Stimulated activated naive CD4-positive, alpha-beta T cell (primary cell): ENCODE measurements around the gene TTC4.

Experiments
- DNase-seq, 6 experiments: peaks; one replicate each; lab custom pipeline; 2025; lab: John Stamatoyannopoulos, UW

TTC4 gene

DNA sequence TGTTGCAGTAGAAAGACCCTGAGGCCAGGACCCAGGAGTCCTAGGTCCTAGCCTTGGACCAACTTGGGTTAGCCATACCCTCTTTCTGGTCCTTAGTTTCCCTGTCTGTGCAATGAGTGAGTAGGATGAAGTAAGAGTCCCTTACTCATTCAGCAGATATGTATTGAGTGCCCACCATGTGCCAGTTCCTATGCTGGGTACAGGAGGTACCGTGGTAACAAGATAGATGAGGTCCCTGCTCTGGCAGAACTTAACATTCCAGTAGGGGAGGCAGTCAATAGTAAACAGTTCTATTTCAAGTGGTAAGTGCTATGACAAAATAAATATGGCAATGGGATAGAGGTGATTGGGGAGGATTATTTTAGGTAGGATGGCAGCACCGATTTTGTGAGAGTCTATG lies 66.9 kb downstream of the TTC4 start:
- no peak for DNase-seq

DNA sequence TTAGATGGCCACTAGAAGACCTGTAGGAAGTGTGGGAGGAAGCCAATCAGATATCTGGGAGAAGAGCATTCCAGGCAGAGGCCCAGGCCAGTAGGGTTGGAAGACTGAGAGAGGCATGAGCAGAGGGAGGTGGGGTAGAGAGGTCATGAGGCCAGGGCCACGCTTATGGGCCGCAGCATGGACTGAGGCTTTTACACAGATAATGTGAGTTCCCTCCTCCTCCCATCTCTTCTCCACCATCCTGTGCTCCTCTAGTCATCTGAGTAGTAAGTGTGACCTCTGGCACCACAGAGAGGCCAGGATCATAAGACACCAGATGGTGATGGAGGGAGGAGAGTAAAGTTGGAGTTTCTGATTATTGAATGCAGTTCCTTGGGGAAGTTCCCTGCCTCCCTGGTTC lies 68.4 kb downstream of the TTC4 start:
- DNase-seq: no peak

DNA sequence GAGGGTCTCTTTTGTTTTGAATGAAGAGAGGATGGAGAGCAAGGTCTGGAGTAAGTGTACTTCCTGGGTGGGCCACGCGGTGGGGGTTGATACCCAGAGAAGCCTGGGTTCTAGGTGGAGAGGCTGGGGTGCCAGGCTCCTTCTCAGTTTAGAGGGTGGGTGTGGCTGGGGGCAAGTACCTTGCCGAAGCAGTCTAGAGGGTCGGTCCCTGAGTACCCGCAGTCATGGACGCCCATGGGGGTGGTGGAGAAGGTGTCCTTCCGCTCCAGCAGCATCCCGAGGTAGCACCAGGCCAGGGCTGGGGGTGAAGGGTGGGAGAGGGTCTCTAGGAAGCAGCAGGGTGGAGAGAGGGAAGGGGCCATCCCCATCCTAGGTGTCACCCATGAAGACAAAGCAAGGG lies 71.1 kb downstream of the TTC4 start:
- DNase-seq: no peak

DNA sequence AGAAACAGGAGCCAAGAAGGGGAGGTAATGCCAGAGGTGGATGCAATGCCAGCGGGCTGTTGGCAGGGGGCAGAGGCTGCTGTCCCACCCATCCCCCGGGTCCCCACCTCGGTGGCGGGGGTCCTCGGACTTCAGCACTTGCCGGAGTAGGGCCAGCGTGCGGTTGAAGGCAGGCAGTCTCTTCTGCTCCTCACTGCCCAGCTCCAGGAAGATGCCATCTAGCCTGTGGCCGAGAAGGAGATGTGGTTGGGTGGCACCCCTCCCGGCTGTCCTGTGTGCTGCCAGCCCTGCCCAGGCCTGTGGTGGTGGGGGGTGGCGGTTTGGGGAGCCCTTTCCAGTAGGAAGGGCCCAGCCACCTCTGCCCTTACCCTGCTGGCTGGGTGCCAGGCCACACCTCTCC lies 71.9 kb downstream of the TTC4 start:
- DNase-seq: no peak

DNA sequence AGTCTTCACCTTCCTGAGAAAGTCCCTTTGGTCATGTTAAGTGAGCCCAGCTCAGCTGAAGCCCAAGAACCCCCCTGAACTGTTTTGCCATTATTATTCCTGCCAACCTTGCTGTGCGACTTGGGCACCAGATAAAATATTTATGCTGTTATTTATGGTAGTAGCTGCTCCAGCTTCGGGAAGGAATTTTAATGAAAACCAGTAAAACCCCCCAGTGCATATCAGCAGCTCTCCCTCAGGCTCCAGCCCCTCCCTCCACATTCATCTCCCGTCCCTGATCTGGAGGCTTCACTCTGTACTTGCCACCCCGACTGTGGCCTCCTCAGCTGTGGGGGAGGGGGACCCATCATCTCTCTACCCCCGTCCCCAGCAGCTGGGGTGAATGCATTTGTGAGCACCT lies 72.8 kb downstream of the TTC4 start:
- DNase-seq: no peak

DNA sequence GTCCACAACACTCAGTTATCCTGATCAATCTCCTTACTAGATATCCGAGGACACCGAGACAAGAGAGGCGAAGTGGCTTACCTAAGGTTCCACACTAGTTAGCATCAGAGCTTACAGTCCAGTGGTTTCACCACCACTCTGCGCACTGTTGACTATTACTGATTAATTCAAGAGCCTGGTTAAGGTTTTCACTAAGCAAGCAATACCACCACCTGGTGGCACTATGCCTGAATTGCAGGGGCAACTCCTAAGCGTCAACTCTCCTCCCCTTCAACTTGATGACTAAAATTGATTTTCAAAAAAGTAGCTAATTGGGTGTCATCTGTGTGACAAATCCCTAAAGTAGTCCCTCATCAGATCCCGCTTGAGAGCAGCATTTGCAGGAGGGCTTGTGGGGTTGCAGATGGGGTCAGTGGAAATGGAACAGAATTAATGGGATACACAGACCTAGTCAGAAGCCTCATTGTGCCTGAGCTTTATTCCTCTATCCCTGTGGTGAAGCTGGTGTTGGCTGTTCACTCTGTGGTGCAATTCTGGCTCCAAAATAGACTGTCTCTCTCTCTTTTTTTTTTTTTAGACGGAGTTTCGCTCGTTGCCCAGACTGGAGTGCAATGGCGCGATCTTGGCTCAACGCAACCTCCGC lies 76.3 kb downstream of the TTC4 start:
- peak in 2 of 6 experiments; percentile 12 to 18 for DNase-seq
